NCI-H2081 (cell line): Measurements from ENCODE around the gene BCAR1.
"Not testable (repeated sequence)": the region's sequence is repeated elsewhere in the genome, so short reads cannot be mapped to it uniquely, and the experiment has no call there.

Source experiments
- DNase-seq, 2 experiments: peaks; one replicate each; lab custom pipeline; 2025; lab: John Stamatoyannopoulos, UW

BCAR1 gene

DNA sequence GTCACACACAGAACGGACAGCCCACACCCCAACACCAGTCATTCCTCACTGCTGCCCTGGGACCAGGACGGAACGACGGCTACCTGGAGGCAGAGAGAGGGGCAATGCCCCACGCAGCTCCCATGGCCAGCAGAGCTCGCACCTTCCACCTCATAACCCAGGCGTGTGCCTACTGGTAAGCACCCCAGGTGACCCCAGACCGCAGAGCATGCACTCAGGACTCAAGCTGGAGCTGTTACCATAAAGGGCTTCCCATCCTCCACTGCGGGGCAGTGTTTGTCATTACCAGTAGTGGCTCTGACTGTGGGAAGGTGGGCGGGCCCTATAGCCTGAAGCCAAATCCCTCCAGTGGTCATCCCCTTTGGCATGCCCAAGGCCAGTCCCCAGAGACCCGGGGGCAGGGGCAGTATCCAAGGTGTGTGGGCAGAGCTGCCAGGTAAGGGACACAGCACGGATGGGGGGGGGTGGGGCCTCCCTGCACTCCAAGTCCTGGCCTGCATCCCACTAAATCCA, 4.7 kb upstream of the BCAR1 start:
- no peak for DNase-seq

DNA sequence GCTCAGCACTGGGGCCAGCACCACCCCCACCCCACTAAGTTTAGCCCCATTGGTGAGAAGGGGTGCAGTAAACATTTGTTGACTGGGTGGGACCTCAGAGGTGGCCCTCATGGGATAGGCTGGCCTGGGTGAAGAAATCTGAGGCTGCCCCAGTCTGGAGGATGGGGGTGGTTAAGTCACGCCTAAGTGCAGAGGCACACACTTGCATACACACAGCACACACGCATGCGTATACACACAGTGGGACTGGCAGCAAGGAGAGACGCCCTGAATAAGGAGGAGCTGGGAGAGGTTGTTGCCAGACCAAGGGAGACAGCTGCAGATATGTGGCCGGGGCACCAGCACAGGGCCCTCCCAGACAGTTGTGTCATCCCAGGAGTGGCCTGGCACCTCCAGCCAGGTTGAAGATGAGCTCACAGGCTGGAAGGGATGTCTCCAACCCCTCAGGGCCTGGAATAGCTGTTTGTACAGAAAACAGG, 3.0 kb upstream of the BCAR1 start:
- no peak for DNase-seq

DNA sequence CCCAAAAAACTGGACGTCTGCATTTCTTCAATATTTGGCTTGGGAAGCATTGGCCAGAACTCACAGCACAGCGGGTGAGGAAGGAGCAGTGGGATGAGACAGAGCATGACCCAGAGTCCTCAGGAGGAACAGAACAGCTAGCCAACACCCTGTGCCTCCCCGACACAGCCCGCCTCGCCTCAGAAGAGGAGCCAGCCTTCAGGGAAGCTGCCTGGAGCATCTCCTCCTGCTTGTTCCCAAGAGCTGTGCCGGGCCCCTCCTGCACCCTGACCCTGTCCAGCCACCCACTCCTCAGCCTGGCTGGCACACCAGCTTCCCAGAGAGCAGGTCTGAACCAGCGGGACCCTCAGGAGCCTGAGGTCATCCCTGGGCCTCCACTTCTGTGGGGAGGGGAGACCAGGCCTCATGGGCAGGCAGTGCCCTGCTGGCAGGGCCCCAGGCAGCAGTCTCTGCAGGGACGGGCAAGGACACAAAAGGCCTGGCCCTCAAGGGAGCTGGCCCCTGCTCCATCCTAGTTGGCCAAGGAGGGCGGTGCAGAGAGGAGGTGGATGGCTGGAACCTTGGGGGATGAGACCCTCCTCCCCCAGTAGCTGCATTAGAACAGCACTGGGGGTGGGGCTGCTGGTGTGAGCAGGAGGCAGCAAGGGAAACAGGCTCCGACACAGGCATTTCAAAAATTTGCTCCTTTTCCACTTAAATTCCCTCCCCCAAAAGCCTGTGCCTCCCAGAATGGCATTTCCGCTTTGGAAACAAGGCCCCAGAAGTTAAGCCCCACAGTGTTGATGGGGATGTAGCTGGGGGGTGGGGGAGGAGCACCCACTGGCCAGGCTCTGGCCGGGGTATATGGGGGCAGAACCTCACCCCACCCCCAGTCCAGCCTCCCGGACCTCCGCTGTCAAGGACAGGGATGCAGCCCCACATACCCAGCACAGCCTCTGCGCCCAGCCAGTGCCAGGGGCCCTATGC, 1.8 kb upstream of the BCAR1 start:
- DNase-seq = no peak

DNA sequence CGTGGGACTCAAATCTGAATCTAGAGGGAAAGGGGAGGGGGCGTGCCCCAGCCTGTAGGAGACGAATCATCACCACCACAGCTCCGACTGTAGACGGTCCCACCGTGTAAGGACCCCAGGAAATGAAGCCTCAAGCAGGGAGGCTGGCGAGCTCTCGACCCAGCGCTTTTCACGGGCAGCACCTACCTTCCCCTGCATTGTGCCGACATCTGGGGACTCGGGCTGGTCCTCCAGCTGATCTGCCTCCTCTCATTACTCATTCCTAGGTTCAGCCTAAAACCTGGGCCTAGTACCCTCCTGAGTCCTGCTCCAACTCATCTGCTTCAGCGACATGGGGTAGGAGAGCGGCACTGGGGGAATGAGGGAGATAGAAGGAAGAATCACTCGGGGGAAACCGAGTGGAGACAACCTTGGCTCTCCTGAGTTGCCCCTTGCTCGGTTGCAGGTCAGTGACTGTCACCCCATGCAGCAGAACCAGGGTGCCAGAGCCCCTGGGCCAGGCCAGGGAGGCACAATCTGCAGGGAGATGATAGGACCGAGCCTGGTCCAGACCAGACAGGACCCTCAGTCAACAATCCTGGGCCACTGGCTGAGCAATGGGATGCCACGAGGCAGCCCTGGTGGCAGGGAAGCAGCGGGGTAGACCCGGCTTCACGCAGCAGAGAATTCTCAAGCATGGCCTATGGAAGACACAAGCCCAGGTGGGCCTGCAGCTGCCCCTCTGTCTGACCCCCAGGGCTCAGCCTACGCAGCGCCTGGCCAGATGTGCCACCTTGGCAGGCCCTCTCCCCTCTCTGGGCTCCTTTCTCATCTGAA, 833 bp upstream of the BCAR1 start:
- DNase-seq = no peak

DNA sequence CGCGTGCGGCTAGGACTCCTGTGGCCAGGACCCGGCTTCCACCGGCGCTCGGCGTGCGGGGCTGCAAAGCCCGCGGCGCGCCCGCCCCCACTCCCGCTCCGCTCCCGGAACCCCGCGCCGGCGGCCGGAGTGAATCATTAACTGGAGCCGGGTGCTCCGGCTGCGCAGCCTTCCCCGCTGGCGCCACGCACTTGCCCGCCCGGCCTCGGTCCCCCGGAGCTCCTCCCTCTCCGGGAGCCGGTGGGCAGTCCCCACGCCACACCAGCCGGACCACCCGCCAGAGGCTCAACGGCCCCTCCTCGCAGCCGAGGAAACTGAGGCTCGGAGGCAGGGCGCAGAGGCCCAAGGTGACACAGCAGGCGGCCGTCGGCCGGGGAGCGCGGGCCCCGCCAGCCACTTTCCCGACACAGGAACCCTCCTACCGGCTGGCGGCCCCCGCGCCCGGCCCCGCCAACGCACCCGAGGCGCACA, 580 bp downstream of the BCAR1 start:
- no peak for DNase-seq

DNA sequence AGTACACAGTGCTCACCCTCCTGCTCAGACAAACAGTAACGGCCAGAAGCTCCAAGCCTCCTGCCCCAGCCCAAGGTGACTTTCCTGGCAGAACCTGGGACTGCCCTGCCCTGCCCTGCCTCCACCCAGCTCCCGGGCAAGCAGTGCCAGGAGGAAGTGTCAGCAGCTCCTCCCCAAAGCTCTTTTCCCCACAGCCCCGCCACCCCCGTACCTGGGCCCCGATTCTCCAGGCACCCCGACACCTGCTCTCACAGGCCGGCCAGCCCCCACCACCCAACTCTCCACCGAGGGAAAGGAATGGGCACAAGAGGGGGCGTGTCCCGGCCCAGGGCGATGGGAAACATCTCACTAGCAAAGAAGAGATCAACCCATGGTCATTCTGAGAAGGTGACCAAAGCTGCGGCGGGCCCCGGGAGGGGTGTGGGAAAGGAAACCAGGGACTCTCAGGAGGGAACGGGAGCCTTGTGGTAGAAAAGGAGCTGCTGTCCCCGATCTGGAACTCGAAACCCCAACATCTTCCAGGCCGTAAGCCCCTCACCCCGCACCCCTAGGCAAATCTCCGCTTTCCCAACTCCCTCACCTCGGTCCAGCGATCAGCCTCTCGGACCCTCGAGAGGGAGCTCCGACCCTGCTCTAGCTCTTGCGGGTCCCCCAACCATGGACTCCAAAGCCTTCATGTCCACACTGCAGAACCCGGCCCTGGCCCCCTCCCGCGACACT, 1.2 kb downstream of the BCAR1 start:
- DNase-seq = no peak

DNA sequence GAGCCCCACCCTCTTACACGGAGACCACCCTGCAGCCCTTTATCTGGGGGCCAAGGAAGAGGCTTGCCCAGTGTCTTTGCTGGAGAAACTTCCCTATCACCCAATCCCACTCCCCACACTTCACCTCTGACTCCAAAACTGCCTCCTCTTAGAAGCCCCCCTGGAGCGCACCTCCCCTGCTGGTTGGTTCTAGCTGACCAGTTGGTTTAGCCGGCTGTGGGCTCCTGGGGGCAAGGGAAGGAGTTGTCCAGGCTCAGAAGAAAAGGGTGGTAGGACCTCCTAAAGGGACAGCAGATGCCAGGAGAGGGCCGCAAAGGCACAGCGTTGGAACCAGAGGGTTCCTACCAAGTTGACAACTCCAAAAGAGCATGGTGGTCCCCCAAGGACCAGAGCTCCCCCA, 2.0 kb downstream of the BCAR1 start:
- no peak for DNase-seq

DNA sequence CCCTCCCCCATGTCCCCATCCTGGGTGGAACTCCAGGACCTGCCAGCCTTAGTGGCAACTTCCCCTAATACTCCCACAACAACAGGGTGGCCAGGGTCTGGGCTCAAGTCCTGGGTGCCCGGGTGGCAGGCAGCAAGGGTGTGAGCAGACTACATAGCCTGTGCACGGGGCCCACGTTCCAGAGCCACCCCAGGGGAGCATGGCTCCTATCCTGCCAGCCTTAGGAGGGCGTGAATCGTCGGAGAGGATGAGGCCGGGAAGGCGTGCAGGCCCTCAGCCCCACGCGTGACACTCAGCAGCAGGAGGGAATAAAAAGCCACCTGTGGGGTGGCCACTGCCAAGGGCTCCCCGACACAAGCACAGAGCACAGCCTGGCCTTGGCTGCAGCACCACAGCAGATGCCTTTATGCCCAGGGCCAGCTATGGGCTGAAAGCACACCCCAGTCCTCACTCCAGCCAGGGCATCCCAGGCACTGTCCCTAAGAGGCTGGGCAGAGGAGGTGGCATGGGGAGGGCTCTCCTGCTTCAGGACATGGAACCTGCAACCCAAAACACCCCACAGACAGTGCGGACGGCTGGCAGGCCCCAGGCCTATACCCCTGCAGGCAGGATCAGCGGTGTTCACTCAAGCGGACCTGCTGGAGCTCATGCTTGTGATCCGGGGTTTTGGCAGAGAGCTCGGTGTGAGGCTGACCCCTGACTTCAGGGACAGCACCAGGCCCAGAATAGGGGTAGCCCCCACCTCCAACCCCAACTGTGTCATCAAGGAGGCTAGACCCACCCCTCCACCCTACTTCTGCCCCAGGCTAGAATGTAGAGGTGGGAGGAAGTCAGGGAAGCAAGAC, 2.7 kb downstream of the BCAR1 start:
- DNase-seq = no peak

DNA sequence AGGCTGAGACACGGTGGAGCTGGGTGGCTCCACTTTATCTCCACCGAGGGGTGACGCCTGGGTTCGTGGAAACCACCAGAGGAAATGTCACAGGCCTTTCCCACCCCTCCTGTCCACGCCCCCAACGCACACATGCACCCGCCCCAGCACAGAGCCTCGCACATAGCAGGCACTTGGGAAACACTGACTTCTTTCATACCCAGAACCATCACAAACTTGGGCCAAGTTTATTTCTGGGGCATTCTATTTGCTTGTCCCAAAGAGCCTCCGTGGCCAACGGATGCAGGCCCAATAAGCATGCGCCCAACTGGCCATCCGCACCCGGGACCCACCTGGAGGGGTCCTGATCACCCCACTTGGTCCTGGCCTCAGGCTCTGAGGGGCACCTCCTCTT, 3.3 kb downstream of the BCAR1 start:
- no peak for DNase-seq

DNA sequence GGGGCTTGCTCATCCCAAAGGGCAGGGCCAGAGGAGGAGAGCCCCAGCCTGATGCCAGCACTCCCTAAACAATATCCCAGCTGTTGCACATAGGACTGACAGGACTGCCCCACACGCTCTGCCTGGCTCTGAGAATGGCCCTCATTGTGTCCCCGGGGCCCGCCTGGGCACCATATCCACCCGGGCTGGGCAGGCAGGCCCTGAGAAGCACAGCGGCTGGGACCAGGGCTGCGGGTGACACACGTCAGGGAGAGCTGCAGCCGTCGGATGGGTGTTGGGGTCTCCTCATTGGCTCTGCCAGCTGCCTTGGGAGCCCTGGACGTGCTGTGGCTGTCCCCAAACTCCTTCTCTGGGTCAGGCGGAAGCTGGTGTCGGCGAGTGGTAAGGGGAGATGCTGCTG, 4.2 kb downstream of the BCAR1 start:
- no peak for DNase-seq

DNA sequence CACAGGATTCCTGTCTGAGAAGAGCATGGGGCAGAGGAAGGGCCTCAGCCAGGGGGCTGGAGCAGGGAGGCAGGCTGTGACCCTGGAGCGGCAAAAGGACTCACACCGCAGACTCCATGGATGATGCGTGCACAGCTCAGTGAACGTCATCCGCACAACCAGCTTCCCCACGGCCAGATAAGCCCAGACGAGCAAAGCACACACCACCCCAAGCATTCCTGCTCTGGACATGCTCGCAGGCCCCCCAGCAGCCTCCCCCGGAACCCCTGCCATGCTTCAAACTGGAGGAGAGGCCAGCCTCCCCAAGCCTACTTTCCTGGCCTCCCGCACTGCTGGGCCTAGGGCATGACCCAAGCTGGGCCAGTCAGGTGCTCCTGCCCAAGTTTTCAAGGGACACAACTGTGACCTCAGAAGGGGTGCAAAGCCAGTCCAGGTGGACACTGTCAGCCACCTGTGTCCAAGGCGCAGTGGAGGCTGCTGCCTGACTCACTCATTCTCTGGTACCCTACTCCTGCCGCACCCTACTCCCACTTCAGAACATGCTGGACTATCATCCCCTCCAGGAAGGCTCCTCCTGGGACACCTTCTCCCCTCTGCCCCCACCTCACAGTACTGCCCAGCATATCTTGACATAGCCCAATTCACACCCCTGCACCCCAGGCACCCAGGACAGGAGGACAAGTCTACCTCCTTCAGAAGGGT, 4.8 kb downstream of the BCAR1 start:
- DNase-seq = no peak

DNA sequence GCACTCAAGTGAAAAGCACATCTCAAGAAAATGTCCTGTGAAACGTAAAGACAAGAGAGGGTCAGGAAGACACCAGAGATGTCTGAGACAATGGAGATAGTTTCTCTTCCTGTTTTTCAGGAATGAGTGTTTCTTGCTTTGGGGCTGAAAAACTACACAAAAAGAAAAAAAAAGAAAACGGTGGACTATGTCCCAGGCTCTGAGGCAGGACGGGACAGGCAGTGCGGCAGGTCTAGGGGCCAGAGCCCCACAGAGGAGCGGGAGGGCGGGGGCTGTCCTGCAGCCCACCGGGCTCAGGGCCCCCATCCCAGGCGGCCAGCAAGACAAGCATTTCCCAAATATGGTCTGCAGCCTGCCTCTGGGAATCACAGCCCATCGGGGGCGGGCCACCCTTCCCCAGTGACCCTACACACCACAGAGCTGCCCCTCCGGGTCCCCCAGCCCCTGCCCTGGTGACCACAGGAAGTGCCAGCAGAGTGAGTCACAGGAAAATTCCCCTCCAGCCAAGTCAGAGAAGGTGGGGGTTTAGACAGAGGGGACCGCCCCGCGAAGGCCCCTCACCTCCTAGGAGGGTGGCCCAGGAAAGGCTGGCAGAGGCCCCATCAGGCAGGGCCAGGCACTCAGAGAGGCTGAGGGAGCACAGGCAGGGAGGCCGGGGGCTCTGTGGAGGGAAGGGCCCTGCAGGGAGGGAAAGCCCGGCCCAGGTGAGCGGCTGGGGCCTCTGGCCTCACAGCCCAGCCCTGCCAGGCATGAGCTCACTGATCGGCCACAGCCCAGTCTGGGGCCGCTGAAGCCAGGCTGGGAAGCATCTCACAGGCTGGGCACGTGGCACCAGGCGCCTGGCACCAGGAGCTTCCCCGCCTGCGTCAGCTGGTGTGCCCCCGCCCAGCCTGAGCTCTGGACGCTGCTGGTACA, 6.3 kb downstream of the BCAR1 start:
- no peak for DNase-seq

DNA sequence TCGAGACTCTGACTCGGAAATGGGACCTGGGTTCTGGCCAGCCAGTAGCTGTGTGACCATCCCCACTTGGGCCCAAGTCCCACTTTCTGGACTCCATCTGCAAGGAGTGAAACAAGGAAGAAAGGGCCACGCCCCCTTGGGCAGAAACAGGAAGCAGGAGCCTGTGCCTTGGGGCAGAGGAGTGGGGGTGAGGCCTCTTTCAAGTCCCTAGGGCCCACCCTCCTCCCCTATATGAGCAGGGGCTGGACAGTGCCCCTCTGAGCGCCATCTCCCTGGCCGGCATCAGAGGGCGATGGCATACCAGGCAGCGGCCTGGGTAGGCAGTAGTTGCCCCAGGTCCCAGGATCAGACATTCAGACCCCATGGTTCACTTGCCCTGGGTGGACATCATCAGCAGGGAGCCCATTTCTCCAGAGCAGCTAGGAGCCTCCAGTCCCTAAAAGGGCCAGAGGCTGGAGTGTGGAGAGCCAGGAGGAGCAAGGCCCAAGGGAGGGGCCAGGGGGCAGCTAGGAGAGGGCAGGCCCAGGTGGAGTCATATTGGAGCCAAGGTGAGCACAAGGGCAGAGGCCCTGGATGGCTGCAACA, 7.1 kb downstream of the BCAR1 start:
- no peak for DNase-seq

DNA sequence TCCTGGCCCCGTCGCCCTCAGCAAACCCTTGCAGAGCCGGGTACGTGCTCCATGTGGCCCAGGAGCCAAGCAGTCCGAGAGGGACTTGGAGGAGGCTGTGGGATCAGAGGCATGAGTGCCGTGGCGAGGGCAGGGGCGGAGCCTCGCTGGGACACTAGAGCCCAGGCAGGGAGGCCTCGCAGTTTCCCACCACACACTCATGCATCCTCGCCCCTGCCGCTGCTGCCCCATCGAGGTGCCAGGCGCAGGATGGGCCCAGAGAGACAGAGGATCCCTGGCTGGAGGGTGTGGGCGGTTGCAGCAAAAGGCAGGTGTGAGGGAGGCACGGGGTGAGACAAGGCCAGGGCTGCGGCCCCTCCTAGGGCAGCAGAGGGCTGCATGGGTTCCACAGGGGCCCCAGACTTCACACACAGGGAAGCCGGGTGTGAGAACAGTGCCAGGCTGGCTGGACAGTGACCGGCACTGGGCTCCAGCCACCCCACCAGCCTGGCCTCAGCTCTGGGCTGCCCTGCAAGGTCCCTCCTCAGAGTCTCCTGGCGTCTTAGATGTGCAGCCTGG, 7.7 kb downstream of the BCAR1 start:
- no peak for DNase-seq

DNA sequence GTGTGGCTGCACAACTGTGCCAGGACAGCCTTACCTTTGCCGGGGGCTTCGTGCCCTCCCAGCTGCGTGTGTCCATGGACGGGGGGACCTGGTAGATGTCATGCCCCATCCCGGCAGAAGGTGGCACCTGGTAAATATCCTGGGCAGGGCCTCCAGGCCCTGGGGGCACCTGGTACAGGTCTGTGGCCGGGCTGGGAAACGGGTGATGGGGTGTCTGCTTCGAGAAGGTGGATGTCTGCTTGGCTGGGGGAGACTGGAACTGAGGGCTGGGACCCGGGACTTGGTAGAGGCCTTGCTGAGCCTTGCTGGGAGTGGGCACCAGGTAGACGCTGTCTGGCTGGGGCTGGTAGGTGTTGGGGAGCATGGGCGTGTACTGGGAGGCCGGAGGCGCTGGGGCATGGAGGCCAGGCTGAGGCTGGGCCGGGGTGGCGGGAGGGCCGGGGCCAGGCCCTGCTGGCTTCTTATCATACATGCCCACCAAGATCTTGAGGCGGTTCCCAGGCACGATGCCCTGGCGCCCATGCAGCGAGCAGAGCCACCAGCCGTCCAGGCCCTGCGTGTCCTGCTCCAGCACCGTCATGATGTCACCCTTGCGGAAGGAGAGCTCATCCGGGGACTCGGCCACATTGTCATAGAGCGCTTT, 8.9 kb downstream of the BCAR1 start:
- not testable (repeated sequence) for DNase-seq

DNA sequence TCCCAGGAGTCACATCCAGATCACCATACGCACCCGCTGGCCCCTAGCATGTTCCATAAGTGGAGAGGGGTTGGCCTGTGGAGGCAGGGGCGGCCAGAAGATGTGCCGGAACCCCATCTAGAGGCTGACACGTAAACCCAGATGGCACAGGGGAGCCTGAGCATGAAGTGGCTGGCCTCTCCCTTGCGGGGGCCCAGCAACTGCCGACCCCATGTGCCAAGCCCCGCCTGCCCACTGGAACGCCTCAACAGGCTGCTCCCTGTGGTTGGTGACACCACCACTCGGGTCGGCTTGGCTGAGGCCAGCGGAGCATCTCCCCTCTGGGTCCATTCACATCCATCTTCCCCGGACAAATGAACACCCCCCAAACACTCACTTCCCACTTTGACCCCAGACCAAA, 9.5 kb downstream of the BCAR1 start:
- DNase-seq = no peak

DNA sequence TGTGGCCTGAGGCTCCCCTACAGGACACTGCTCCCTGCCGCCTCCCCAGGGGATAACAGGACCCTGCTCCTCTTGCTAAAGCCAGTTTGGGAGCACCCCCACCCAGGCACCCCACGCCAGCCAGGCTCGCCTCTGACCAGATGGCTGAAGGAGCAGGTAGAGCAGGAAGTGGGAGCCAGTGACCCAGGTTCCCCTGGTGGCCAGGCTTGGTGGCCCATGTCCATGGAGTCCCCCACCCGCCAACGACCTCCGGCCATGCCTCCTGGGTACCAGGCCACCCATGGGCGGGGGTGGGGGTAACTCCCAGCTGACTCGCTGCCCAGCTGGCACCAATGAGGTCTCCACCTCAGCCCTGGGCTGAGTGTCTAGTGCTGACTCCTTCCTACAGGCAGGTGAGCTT, 10.0 kb downstream of the BCAR1 start:
- DNase-seq = no peak

DNA sequence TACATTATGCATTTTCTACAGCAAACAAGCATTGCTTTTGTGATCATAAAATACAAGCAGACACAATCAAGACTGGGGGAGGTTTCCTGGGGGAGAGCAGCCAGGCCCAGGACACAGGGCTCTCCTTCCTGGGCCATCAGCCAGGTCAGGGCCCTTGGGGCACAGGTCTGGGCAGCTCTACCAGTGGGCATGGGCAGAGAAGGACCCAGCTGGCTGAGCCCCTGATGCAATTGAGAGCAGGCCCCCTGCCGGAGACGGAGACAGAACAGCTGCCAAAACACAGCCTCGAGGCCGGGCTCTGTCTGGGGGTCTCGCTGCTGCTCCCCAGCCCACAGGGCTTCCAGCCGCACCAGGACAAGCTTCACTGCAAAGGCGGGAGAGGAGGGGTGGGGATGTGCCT, 10.8 kb downstream of the BCAR1 start:
- not testable (repeated sequence) for DNase-seq
